Calu3 (cell line): Measurements from ENCODE around the gene INAVA. TPM values are rescaled to one million over a fixed set of nuclear protein-coding genes. Genes with fewer than 3 reads are reported as not detected.
A peak's percentile ranks its signal among the peaks of the same experiment; 100 is the strongest.

Experiments
- BruUV-seq: library from RNA; stranded (reverse); fragments of 400-500 nt; replicated peaks from 2 replicates; lab custom pipeline; 2021; lab: Mats Ljungman, UMichigan
- CTCF ChIA-PET: fragments of 300-600 bp; sonication (Branson Sonifier 250); formaldehyde crosslinking; loops from one replicate; lab custom pipeline; 2022; ENCODE audit warnings: antibody characterized with exemption; lab: Charles Lee
- DNase-seq: peaks from one replicate; pipeline ENCODE4 v3.0.0; 2022
- H3K27ac Mint-ChIP-seq: one replicate; pipeline ENCODE4 v1.8.0; 2022; ENCODE audit warnings: mixed read lengths; ENCODE audit not compliant: unreplicated experiment
- H3K27me3 Mint-ChIP-seq: one replicate; pipeline ENCODE4 v1.8.0; 2022; ENCODE audit warnings: mixed read lengths; ENCODE audit not compliant: unreplicated experiment
- H3K36me3 Mint-ChIP-seq: one replicate; pipeline ENCODE4 v1.8.0; 2022; ENCODE audit warnings: mild to moderate bottlenecking, moderate library complexity, mixed read lengths; ENCODE audit not compliant: insufficient read depth, unreplicated experiment
- H3K4me1 Mint-ChIP-seq: one replicate; pipeline ENCODE4 v1.8.0; 2022; ENCODE audit warnings: mild to moderate bottlenecking, low read depth, mixed read lengths; ENCODE audit not compliant: unreplicated experiment
- H3K4me3 Mint-ChIP-seq: one replicate; pipeline ENCODE4 v1.8.0; 2022; ENCODE audit warnings: mild to moderate bottlenecking, low read depth, moderate library complexity, mixed read lengths; ENCODE audit not compliant: unreplicated experiment
- H3K9me3 Mint-ChIP-seq: one replicate; pipeline ENCODE4 v1.8.0; 2022; ENCODE audit warnings: low read depth, mixed read lengths; ENCODE audit not compliant: unreplicated experiment
- CTCF ChIP-seq: fragments of 200-600 bp; IDR thresholded peaks from one replicate; pipeline ENCODE4 v1.8.0; 2022; ENCODE audit warnings: antibody characterized with exemption; ENCODE audit not compliant: unreplicated experiment
- intact Hi-C: fragments of 100-400 bp; cut with micrococcal nuclease; formaldehyde crosslinking; loops from one replicate; pipeline ENCODE4 v1.10.0; 2022; ENCODE audit not compliant: unreplicated experiment
- total RNA-seq: library from RNA; stranded (reverse); gene quantifications from 2 replicates; pipeline ENCODE4 v1.2.3, GENCODE V29; 2022

INAVA gene
- total RNA-seq, 1 experiment from 2014 or later, result 175 TPM

- intact Hi-C loops, result no loop called here
- peak overlapping the region; percentile 11 for H3K27ac Mint-ChIP-seq
- H3K9me3 Mint-ChIP-seq, result no peaks in the 10 kb centered on the region
- BruUV-seq, result no TSS peak
- CTCF ChIA-PET, result no interaction called here
- H3K4me3 Mint-ChIP-seq, result no peak overlapping the region
- TF ChIP-seq CTCF, result no peak
- DNase-seq, result no peak
- H3K4me1 Mint-ChIP-seq, result peaks cover 3% of the 10 kb centered on the region
- H3K27me3 Mint-ChIP-seq, result no peaks in the 10 kb centered on the region
- peaks cover 36% of the 10 kb centered on the region for H3K36me3 Mint-ChIP-seq
Observed at GRCh38 chr1:200921571-200922110, 26.9 kb downstream of the INAVA start.

GRCh38 chr1:200922406-200922805 lies 27.7 kb downstream of the INAVA start:
- CTCF ChIA-PET, result no interaction called here

GRCh38 chr1:200923601-200924000 lies 28.9 kb downstream of the INAVA start:
- H3K27ac Mint-ChIP-seq, result no peak overlapping the region
- H3K4me3 Mint-ChIP-seq, result no peak overlapping the region

More at GRCh38 chr1:200922406-200922805, 27.7 kb downstream of the INAVA start:
- intact Hi-C loops, result no loop called here
- H3K36me3 Mint-ChIP-seq, result peaks cover 28% of the 10 kb centered on the region
- no peak overlapping the region for H3K4me3 Mint-ChIP-seq
- H3K27me3 Mint-ChIP-seq, result no peaks in the 10 kb centered on the region
- no peak for DNase-seq
- TF ChIP-seq CTCF, result no peak
- BruUV-seq, result no TSS peak
- no peak overlapping the region for H3K27ac Mint-ChIP-seq
- H3K9me3 Mint-ChIP-seq, result no peaks in the 10 kb centered on the region
- H3K4me1 Mint-ChIP-seq, result no peaks in the 10 kb centered on the region

GRCh38 chr1:200925831-200926230 lies 31.1 kb downstream of the INAVA start:
- CTCF ChIA-PET, result no interaction called here
- Mint-ChIP-seq H3K4me1 (no peaks in the 10 kb centered on the region), H3K9me3 (peaks cover under 1% of the 10 kb centered on the region), H3K27me3 (no peaks in the 10 kb centered on the region), H3K27ac (no peak overlapping the region), H3K36me3 (peaks cover 21% of the 10 kb centered on the region), H3K4me3 (no peak overlapping the region)
- TF ChIP-seq CTCF, result no peak
- no peak for DNase-seq
- BruUV-seq, result no TSS peak
- intact Hi-C loops, result no loop called here

More at GRCh38 chr1:200923601-200924000, 28.9 kb downstream of the INAVA start:
- TF ChIP-seq CTCF, result no peak
- Mint-ChIP-seq H3K4me1 (no peaks in the 10 kb centered on the region), H3K27me3 (no peaks in the 10 kb centered on the region), H3K9me3 (no peaks in the 10 kb centered on the region), H3K36me3 (peaks cover 28% of the 10 kb centered on the region)
- CTCF ChIA-PET, result no interaction called here
- no peak for DNase-seq
- intact Hi-C loops, result no loop called here
- BruUV-seq, result no TSS peak
